Stimulated activated CD4-positive, alpha-beta T cell treated with anti-CD3 and anti-CD28 coated beads, Interleukin-4, amount 100 ng/mL, for 1 hour (primary cell): ENCODE data around the gene SLC7A5.
"Not testable (repeated sequence)": the region's sequence is repeated elsewhere in the genome, so short reads cannot be mapped to it uniquely, and the experiment has no call there.

ENCODE experiments used
- DNase-seq: peaks from one replicate; pipeline ENCODE4 v3.0.0-alpha.2; 2020

Gene SLC7A5

DNA sequence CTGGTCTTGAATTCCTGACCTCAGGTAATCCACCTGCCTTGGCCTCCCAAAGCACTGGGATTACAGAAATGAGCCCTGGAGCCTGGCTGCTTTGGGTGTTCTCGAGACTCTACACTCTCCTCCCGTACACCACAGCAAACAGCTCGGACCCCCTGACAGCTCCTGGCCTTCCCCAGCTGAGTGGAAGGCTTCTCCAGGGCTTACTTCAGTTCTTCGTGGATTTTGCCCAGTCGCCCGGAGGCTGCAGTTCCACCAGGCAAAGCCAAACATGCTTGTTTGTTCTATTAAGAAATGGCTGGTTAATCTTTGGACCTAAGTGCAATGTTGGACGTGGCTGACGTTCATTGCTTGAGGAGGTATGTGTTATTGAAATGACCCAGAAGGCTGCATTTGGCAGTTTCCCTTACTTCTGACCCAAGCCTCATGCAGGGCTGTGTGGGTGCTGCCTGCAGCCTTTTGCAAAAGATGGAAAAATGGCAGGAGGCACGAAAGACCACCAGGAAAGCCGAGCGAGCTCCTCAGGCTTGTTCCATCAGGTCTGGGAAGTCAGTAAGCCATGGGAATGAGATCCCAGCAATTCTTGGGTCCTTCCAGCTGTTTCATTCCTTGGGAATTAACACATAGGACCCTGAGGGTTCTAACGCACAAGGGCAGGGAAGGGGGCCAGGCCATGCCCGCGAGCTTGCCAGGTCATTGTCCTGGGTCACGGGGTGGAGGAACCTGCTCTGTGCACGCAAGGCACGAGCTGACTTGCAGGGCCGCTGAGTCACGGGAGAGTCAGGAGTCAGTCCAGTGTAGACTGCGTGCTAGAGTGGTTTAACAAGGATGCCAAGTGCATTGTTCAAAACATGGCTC, 79.6 kb downstream of the SLC7A5 start:
- DNase-seq, result no peak

- DNase-seq, result not testable (repeated sequence)
Observed at GRCh38 chr16:87788730-87789436, 80.4 kb downstream of the SLC7A5 start.

- DNase-seq, result not testable (repeated sequence)
Observed at GRCh38 chr16:87787451-87788091, 81.7 kb downstream of the SLC7A5 start.

GRCh38 chr16:87784812-87785211, 84.5 kb downstream of the SLC7A5 start:
- DNase-seq, result no peak

DNA sequence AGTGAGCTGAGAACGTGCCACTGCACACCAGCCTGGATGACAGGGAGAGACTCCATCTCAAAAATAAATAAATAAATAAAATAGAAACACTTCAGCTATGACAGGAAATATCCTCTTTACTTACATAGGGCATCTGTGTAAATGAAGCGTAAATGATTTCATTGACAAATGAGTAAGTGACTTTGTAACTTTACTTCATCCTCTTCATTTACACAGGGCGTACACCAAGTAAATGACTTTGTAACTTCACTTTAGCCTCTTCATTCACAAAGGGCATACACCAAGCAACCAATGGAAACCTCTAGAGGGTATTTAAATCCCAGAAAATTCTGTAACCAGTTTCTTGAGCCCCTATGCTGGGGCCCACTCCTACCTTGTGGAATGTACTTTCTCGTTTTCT, 87.3 kb downstream of the SLC7A5 start:
- DNase-seq, result no peak

DNA sequence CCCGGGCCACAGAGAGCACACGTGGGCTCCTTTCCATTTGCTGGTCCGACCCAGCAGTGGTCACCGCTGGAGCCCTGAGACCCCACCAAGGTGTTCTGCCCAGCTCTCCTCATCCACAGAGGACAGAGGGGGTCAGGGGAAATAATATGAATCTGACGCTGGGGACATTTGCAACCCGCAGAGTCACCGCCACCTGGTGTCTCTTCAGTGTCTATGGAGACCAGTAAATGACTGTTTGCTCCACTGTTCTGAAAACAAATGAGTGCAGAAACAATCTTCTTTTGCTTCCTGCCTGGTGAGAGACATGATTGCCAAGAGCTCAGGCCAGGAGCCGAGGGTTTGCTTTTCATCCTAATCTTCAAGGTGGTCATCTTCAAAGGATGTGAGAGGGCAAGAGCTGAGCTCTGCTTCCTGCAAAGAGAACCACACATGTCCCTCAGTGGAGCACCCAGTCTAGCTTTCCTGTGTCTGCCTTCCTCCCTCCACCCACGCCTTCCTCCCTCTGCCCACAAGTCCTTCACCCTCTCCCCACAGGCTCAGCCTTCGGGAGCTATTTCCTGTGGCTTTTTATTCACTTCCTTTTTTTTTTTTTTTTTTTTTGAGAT, 88.8 kb downstream of the SLC7A5 start:
- peak; percentile 35 for DNase-seq
